ENCODE data around the gene MIOX. TPM values are rescaled to one million over a fixed set of nuclear protein-coding genes. Genes with fewer than 3 reads are reported as not detected.

Gene MIOX
- total RNA-seq, 2 experiments from 2014 or later = 0.39 to 0.59 TPM

DNA sequence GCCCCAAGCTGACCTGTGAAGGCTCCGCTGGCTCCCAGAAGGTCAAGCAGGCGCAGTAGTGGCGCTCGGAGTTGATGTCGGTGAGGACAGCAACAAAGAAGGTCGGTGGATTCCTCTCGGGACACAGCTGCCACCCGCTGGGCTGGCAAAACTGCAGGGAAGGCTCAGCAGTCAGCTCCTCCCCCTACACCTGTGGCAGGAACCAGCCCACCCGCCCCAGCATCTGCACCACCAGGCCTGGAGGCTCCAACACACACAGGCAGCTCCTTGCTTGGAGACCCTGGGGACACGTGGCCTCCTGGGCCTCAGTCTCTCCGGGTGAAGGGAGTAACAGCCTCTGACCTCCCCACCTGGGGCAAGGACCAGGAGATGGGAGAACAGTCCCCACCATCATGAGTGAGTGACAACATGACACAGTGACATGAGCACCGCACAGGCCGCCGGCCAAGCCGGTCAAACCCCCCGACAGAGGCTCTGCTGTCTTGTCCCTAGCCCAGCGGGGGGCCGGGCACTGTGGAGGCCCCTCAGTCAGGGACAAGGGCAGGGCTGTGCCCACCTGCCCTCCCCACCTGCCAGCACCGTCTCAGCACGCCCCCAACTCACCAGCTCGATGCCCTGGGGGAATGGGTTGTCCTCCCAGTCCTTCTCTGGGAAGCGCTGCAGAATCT lies 18.8 kb upstream of the MIOX start:
- Mint-ChIP-seq H3K27ac (no peak overlapping the region), H3K27me3 (no peaks in the 10 kb centered on the region), H3K36me3 (peaks cover 19% of the 10 kb centered on the region), H3K4me3 (no peak overlapping the region), H3K4me1 (ENCODE audit: low read depth) (peaks cover 43% of the 10 kb centered on the region), H3K9me3 (no peaks in the 10 kb centered on the region)
- DNase-seq = no peak
- intact Hi-C loops (cut with micrococcal nuclease) = loop anchor here (2.0 kb wide), 1 partner anchor 153 kb away; no protein-coding TSS in a partner anchor
- POLR2A ChIA-PET = no interaction called here
- CTCF ChIA-PET = interaction anchor here (1.5 to 4.6 kb wide), 2 partner anchors 57 to 153 kb away, joined by 4 to 18 read pairs; partner anchors contain the start of gene SCO2

DNA sequence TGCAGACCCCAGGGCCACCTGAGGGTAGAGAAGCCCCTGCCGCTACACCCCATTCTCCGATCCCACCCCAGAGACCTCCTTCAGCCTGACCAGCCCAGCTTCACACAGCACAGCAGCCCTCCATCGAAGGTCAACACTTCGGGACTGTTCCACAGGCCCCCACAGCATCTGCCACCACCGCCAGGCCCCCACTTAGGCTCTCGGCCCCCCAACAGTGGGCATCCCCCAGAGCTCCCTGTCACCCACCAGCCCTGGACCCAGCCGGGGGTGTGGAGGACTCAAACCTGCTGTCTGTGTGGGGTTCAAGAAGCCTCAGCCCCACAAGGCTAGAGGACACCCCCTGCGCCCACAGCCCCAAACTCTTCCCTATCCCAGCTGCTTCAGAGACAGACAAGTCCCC lies 18.0 kb upstream of the MIOX start:
- CTCF ChIA-PET = interaction anchor here (0.8 to 4.6 kb wide), 5 partner anchors 30 to 152 kb away, joined by 4 to 18 read pairs (median 4); partner anchors contain the start of gene SCO2
- DNase-seq = no peak
- peaks cover 12% of the 10 kb centered on the region for H3K36me3 Mint-ChIP-seq
- intact Hi-C loops (cut with micrococcal nuclease) = loop anchor here (2.0 kb wide), 1 partner anchor 152 kb away; no protein-coding TSS in a partner anchor
- H3K27ac Mint-ChIP-seq = peak overlapping the region; percentile 92
- peaks cover 50% of the 10 kb centered on the region for H3K4me1 Mint-ChIP-seq (ENCODE audit: low read depth)
- H3K27me3 Mint-ChIP-seq = no peaks in the 10 kb centered on the region
- H3K4me3 Mint-ChIP-seq = peak overlapping the region; percentile 53
- POLR2A ChIA-PET = no interaction called here
- H3K9me3 Mint-ChIP-seq = no peaks in the 10 kb centered on the region

DNA sequence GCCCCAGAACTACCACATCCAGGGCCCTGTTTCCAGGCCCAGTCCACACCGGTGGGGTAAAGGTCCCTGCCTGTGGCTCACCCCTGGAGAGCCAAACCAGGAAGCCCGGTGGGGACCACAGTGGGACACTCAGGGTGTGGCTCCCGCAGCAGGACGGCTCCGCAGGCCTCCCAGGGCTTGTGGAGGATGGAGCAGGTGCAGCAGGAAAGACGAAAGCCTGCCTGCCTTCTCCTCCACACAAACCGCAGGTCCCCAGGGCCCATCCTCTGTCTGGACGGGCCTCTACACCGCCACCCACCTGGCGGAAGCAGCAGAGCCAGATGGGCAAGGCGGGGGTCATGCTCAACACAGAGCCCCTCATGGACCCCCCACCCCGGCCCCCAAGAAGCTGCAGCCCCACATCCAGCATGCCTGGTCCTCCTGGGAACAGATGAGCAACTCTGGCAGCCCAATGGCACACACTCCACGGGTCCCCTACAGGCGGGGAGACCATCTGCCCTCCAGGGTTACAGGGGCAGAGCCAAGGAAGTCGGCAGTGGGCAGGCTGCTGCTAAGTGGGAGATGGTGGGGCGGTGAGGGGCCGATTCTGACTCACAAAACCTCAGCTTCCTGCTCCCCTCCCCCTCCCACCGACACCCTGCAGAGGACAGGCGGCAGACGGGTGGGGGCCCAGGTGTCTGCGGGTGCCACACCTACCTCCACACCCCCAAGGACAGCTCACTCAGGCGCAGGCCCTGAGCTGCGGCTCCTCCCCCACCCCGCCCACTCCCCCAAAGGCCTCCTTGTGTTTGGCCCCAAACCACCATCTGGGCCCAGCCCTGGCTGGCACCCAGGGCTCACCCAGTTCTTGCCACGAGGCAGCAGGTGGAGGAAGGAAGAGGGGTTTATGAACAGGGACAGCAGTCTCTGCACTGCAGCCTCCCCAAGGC lies 17.0 kb upstream of the MIOX start:
- peak overlapping the region; percentile 92 for H3K27ac Mint-ChIP-seq
- DNase-seq = peak; percentile 97
- POLR2A ChIA-PET = interaction anchor here (1.0 to 1.9 kb wide), 4 partner anchors 10 to 151 kb away, joined by 3 to 6 read pairs (median 6); no protein-coding TSS in a partner anchor
- no peaks in the 10 kb centered on the region for H3K27me3 Mint-ChIP-seq
- peaks cover 55% of the 10 kb centered on the region for H3K4me1 Mint-ChIP-seq (ENCODE audit: low read depth)
- peak overlapping the region; percentile 53 for H3K4me3 Mint-ChIP-seq
- peaks cover 10% of the 10 kb centered on the region for H3K36me3 Mint-ChIP-seq
- no peaks in the 10 kb centered on the region for H3K9me3 Mint-ChIP-seq
- CTCF ChIA-PET = interaction anchor here (0.7 to 4.6 kb wide), 8 partner anchors 17 to 151 kb away, joined by 3 to 18 read pairs (median 5); partner anchors contain the start of gene SCO2
- intact Hi-C loops (cut with micrococcal nuclease) = loop anchor here (2.0 to 5.0 kb wide), 2 partner anchors 127 to 151 kb away; partner anchors contain the start of gene PPP6R2

DNA sequence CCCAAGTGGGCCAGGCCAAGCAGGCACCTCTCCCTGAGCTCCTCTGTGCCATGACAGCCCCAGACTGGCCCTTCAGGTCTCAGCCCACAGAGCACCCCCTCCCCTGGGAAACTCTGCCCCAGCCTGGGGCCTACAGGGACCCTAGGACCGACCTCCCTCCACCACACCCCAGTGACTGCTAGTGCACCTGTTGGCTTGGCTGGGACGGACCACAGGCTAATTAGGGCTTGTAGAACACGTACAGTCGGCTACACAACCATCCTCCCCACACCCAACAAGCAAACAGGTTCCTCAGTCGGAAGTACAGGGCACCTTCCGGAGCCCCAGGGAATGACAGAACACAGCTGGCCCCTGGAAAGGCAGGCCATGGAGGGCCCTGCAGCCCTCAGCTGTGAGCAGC lies 16.2 kb upstream of the MIOX start:
- intact Hi-C loops (cut with micrococcal nuclease) = loop anchor here (5.0 kb wide), 1 partner anchor 128 kb away; the partner anchor contains the start of gene PPP6R2
- ChIA-PET CTCF (interaction anchor here (0.7 to 4.6 kb wide), 7 partner anchors 17 to 150 kb away, joined by 3 to 18 read pairs (median 5); partner anchors contain the start of genes LMF2, NCAPH2 and SCO2), POLR2A (interaction anchor here (0.6 to 1.9 kb wide), 7 partner anchors 11 to 151 kb away, joined by 3 to 6 read pairs (median 4); partner anchors contain the start of genes LMF2 and NCAPH2)
- Mint-ChIP-seq H3K27me3 (no peaks in the 10 kb centered on the region), H3K36me3 (peaks cover 8% of the 10 kb centered on the region), H3K27ac (peak overlapping the region; percentile 92), H3K4me3 (peak overlapping the region; percentile 53), H3K4me1 (ENCODE audit: low read depth) (peaks cover 59% of the 10 kb centered on the region), H3K9me3 (no peaks in the 10 kb centered on the region)
- DNase-seq = no peak

DNA sequence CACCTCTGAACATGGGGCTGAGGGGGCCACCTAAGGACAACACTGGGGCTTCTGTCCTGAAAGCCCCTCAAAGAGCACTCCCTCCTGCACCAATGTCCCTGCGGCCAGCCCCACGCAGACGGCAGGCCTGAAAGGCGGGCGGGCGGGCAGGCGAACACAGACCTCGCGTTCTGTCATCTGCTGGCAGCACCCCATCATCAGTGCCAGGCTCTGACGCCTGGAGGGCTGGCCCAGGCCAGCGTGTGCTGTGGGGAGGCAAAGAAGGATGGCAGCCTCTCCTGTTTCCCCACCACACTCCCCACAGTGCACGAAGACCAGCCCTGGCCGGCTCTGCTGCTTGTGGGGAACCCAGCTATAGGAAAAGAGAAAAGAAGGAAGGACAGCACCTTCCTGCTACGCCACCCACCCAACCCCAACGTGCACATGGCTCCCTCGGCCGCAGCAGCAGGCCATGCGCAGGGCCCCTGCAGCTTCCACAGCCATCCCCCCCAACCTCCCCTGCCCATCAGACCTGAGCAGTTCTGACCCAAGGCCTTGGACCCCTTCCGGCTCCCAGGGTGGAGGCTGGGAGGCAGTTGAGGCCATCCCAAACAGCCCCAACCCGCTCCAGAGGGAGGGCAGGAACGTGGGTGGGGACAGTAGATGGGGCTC lies 15.3 kb upstream of the MIOX start:
- Mint-ChIP-seq H3K27ac (peak overlapping the region; percentile 92), H3K4me1 (ENCODE audit: low read depth) (peaks cover 60% of the 10 kb centered on the region), H3K36me3 (peaks cover 8% of the 10 kb centered on the region), H3K9me3 (no peaks in the 10 kb centered on the region), H3K4me3 (no peak overlapping the region), H3K27me3 (no peaks in the 10 kb centered on the region)
- ChIA-PET POLR2A (interaction anchor here (0.9 to 1.7 kb wide), 3 partner anchors 11 to 36 kb away, joined by 3 to 6 read pairs (median 3); partner anchors contain the start of gene LMF2), CTCF (interaction anchor here (1.2 to 4.6 kb wide), 4 partner anchors 15 to 54 kb away, joined by 5 to 18 read pairs (median 8); partner anchors contain the start of gene SCO2)
- intact Hi-C loops (cut with micrococcal nuclease) = loop anchor here (5.0 kb wide), 1 partner anchor 129 kb away; the partner anchor contains the start of gene PPP6R2
- DNase-seq = no peak

DNA sequence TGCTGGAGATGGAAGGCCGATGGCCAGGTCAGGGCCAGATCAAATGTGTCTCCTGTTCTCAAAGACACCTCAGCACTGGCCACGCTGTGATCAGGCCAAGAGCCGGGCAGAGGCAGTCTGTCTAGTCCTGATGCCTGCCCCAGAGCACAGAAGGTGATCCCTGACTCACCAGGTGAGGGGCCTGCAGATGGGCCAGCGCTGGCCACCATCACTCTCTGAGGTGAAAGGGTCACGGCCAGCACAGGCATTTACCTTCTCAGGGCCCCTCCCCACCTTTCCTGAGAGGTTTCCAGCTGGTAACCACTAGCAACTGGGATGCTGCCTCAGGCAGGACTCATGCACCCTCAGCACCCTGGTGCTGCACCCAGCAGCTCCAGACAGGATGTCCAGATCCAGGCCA lies 14.7 kb upstream of the MIOX start:
- DNase-seq = no peak
- H3K27me3 Mint-ChIP-seq = no peaks in the 10 kb centered on the region
- H3K4me1 Mint-ChIP-seq (ENCODE audit: low read depth) = peaks cover 60% of the 10 kb centered on the region
- ChIA-PET POLR2A (interaction anchor here (1.3 kb wide), 1 partner anchor 36 kb away, joined by 3 read pairs; the partner anchor contains the start of gene LMF2), CTCF (interaction anchor here (0.9 to 4.6 kb wide), 4 partner anchors 11 to 72 kb away, joined by 3 to 18 read pairs (median 8); partner anchors contain the start of gene SCO2)
- peaks cover 3% of the 10 kb centered on the region for H3K36me3 Mint-ChIP-seq
- H3K4me3 Mint-ChIP-seq = no peak overlapping the region
- intact Hi-C loops (cut with micrococcal nuclease) = loop anchor here (2.0 to 5.0 kb wide), 2 partner anchors 19 to 130 kb away; partner anchors contain the start of gene PPP6R2
- no peaks in the 10 kb centered on the region for H3K9me3 Mint-ChIP-seq
- H3K27ac Mint-ChIP-seq = peak overlapping the region; percentile 69

DNA sequence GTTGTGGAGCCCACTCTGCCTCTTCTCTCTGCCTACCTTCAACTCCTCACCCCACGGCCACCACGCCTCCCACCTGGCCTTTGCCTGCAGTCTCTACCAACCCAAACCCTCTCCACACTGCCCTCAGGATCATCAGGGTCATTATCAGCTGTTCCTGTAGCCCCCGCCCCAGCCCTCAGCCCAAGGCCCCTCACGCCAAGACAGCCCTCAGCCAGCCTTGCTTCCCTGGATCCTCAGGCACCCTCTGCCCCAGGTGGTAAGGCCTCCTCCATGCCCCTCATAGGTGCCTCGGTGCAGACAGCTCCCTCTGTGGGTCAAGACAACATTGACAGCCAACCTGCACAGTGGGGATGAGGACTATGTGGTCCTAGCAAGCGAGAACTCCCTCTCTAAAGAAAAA lies 13.6 kb upstream of the MIOX start:
- Mint-ChIP-seq H3K4me1 (ENCODE audit: low read depth) (peaks cover 60% of the 10 kb centered on the region), H3K4me3 (peak overlapping the region; percentile 95), H3K9me3 (no peaks in the 10 kb centered on the region), H3K27me3 (no peaks in the 10 kb centered on the region), H3K36me3 (no peaks in the 10 kb centered on the region), H3K27ac (peak overlapping the region; percentile 60)
- intact Hi-C loops (cut with micrococcal nuclease) = loop anchor here (2.0 to 5.0 kb wide), 2 partner anchors 20 to 131 kb away; partner anchors contain the start of gene PPP6R2
- POLR2A ChIA-PET = interaction anchor here (1.0 to 1.7 kb wide), 4 partner anchors 35 to 72 kb away, joined by 3 to 7 read pairs (median 4); partner anchors contain the start of genes LMF2 and NCAPH2
- CTCF ChIA-PET = interaction anchor here (0.6 to 3.6 kb wide), 12 partner anchors 8 to 332 kb away, joined by 3 to 12 read pairs (median 4); partner anchors contain the start of genes HDAC10 and SCO2
- DNase-seq = peak; percentile 65

DNA sequence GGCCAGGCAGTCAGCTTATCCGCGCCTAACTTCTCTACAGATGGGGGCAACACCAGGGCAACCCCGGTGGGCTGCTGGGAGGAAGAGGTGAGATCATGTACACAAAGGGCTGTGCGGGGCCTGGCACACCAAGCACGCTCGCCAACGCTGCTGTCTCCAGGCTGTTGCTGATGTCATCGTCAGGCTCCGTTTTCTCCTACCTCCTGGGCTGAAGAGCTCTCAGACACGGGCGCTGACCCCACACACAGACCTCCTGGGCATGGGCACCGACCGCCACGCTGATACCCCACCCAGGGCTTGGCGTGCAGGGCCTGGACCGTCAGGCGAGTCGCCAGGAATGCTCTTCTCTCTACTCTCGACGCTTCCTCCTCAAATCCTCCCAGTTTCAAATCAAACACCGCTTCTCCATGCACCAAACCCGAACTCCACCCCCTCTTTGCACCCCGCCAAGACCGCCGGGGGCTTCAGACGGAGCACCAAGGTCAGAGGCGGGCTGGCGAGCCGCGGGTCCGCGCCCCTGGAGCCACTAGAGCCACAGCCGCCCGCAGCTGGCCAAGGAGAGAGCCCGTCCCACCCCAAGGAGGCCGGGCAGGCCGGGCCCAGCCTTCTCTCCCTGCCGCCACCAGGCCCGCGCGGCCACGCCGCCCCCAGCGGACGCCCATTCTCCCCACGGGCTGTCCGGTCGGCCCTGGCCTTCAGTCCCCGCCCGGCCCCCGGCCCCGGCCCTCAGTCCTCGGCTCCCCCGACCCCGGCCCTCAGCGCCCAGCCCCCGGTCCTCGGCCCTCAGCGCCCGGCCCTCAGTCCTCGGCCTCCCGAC lies 12.6 kb upstream of the MIOX start:
- H3K4me3 Mint-ChIP-seq = peak overlapping the region; percentile 95
- H3K27me3 Mint-ChIP-seq = no peaks in the 10 kb centered on the region
- peak; percentile 66 for DNase-seq
- no peaks in the 10 kb centered on the region for H3K36me3 Mint-ChIP-seq
- intact Hi-C loops (cut with micrococcal nuclease) = loop anchor here (2.0 to 5.0 kb wide), 3 partner anchors 21 to 132 kb away; partner anchors contain the start of genes LMF2 and PPP6R2
- ChIA-PET CTCF (interaction anchor here (0.7 to 3.6 kb wide), 12 partner anchors 9 to 223 kb away, joined by 3 to 12 read pairs (median 4); partner anchors contain the start of genes HDAC10, SCO2 and SYCE3), POLR2A (interaction anchor here (1.0 to 1.7 kb wide), 4 partner anchors 34 to 62 kb away, joined by 4 to 7 read pairs (median 4); partner anchors contain the start of genes LMF2, NCAPH2 and SCO2)
- H3K4me1 Mint-ChIP-seq (ENCODE audit: low read depth) = peaks cover 54% of the 10 kb centered on the region
- no peaks in the 10 kb centered on the region for H3K9me3 Mint-ChIP-seq
- H3K27ac Mint-ChIP-seq = peak overlapping the region; percentile 78

DNA sequence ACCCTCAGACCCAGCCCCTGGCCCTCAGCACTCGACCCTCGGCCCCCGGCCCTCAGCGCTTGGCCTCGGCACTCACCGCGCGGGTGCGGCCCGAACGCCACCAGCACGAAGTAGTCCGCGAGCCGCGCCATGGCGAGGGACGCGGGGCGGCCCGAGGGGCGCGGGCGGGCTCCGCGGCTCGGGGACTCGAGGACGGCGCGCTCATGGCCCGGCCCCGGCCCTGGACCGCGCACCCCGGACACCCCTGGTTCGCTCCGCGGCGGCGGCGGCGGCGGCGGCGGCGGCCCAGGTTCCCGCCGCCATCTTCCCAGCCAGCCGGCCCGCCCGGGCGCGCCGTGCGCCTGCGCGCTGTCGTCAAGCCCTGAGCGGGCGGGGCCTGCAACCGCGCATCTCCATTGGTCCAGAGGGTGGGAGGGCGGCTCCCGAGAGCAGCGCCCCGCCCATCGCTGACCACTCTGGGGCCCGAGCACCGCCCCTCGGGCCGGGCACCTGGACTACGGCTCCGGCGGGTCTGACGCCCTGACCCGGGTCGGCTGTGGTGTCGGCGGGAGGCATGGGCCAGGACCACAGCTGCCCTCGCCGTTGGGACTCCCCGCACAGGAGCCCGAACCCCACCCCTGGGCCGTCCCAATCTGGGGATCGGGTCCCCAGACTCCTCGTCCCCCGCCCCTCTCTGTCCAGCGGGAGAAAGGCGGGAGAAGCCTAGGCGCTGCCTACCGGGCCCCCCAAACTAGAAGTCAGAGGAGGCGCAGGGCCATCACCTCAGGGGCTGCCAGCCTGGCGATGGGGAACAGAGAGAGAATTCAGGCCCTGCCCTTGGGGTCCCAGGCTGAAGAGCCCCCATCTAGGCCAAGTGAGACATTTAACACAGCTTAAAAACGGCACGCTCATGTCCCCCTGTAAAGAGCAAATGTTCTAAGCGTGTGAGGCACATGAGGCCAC lies 11.7 kb upstream of the MIOX start, which contains the start of gene SBF1:
TSS of gene SBF1 (minus strand) at position 326 of the 942 bp plus-strand sequence. CDS start at position 131, 195 bp downstream.
- Mint-ChIP-seq H3K36me3 (no peaks in the 10 kb centered on the region), H3K4me3 (peak within 1 kb of the TSS; percentile 95), H3K4me1 (ENCODE audit: low read depth) (peaks cover 47% of the 10 kb centered on the region), H3K27ac (peak within 1 kb of the TSS; percentile 78), H3K27me3 (no peaks in the 10 kb centered on the region), H3K9me3 (no peaks in the 10 kb centered on the region)
- peak; percentile 93 for DNase-seq
- CTCF ChIA-PET = interaction anchor here (0.8 to 3.6 kb wide), 4 partner anchors 18 to 146 kb away, joined by 3 to 12 read pairs (median 7); partner anchors contain the start of gene SCO2
- POLR2A ChIA-PET = interaction anchor here (0.9 to 1.7 kb wide), 4 partner anchors 10 to 51 kb away, joined by 3 to 7 read pairs (median 4); partner anchors contain the start of genes LMF2, NCAPH2 and SCO2
- intact Hi-C loops (cut with micrococcal nuclease) = loop anchor here (1.0 to 5.0 kb wide), 3 partner anchors 32 to 146 kb away; partner anchors contain the start of genes LMF2 and PPP6R2

All from activated CD4-positive, alpha-beta memory T cell treated with anti-CD3 and anti-CD28 coated beads for 36 hours (primary cell).